Measurements from ENCODE around the gene PDX1.

The PDX1 gene

DNA sequence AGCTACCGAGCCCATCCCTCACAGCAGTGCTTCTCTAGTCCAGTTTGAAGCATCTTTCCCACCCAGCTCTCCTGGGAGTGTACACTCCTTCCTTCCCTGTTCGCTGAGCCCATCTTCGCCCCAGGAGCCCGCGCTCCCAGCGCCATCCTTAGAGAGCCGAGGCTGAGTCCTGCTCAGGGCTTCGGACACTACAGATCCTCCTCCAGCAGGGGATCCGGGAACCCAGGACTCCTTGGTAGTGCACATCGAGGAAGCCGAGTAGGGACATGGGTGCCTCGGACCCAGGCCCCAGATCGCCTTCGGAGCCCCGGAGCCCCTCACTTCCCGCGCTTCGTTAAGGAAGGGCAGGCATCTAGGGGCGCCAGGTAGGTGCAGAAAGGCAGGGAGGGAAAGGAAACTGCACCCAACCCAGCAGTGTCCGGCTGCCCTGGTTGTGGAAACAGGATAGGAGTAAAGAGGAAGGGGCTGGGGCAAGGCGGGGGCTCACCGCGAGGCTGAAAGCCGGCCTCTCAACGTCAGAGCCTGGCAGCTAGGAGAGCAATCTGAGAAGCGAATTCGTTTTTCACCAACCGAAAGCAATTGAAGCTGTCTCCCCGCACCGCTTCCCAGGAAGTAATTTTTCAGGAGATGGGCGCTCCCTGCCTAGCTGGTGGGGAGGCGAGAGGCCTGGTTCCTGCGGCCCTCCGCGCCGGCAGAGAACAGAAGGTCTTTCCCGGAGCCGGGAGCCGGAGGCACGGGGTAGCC is 1.0 kb downstream of the PDX1 start:
- Histone ChIP-seq H3K9ac (ENCODE audit: low read length) (no peak overlapping the region), H3K4me2 (ENCODE audit: low read length) (no peak overlapping the region), H3K27me3 (ENCODE audit: insufficient read depth, low read length) (0 out of 2 replicates have a peak, but pooled peaks cover 2% of the 10 kb centered on the region), H3K4me1 (ENCODE audit: insufficient read depth, low read length, severe bottlenecking) (no peaks in the 10 kb centered on the region), H3K9me3 (ENCODE audit: low read length) (no peaks in the 10 kb centered on the region), H3K79me2 (ENCODE audit: insufficient read depth, low read length) (no peaks in the 10 kb centered on the region), H3K36me3 (ENCODE audit: insufficient read depth, low read length) (no peaks in the 10 kb centered on the region), H3K9me2 (ENCODE audit: low read depth, low read length) (no peaks in the 10 kb centered on the region), H3K4me3 (ENCODE audit: low read depth, low read length, poor library complexity, severe bottlenecking) (no peak overlapping the region), H4K20me1 (ENCODE audit: insufficient read depth, low read length) (no peaks in the 10 kb centered on the region), H3K27ac (ENCODE audit: low read depth, low read length, poor library complexity, severe bottlenecking) (no peak overlapping the region), H3F3A (ENCODE audit: insufficient read depth, low read length) (no peaks in the 10 kb centered on the region), H2AFZ (ENCODE audit: low read length) (no peak overlapping the region)
- TF ChIP-seq EZH2 (IDR thresholded peaks at IDR 0.05; ENCODE audit: borderline replicate concordance, low read length) (no peak), CTCF (IDR thresholded peaks at IDR 0.05; ENCODE audit: low read length) (no peak)

- no peaks in the 10 kb centered on the region for H3F3A ChIP-seq (ENCODE audit: insufficient read depth, low read length)
- H3K27me3 ChIP-seq (ENCODE audit: insufficient read depth, low read length): 0 out of 2 replicates have a peak, but pooled peaks cover 2% of the 10 kb centered on the region
- H4K20me1 ChIP-seq (ENCODE audit: insufficient read depth, low read length): no peaks in the 10 kb centered on the region
- no peak overlapping the region for H3K4me2 ChIP-seq (ENCODE audit: low read length)
- H3K9me3 ChIP-seq (ENCODE audit: low read length): no peaks in the 10 kb centered on the region
- no peaks in the 10 kb centered on the region for H3K36me3 ChIP-seq (ENCODE audit: insufficient read depth, low read length)
- H2AFZ ChIP-seq (ENCODE audit: low read length): no peak overlapping the region
- H3K79me2 ChIP-seq (ENCODE audit: insufficient read depth, low read length): no peaks in the 10 kb centered on the region
- no peak overlapping the region for H3K9ac ChIP-seq (ENCODE audit: low read length)
- no peaks in the 10 kb centered on the region for H3K9me2 ChIP-seq (ENCODE audit: low read depth, low read length)
- H3K27ac ChIP-seq (ENCODE audit: low read depth, low read length, poor library complexity, severe bottlenecking): no peak overlapping the region
- TF ChIP-seq EZH2 (IDR thresholded peaks at IDR 0.05; ENCODE audit: borderline replicate concordance, low read length) (no peak), CTCF (IDR thresholded peaks at IDR 0.05; ENCODE audit: low read length) (no peak)
- H3K4me3 ChIP-seq (ENCODE audit: low read depth, low read length, poor library complexity, severe bottlenecking): no peak overlapping the region
- H3K4me1 ChIP-seq (ENCODE audit: insufficient read depth, low read length, severe bottlenecking): no peaks in the 10 kb centered on the region
These were observed 1.7 kb downstream of the PDX1 start for GRCh38 chr13:27921421-27921960.

GRCh38 chr13:27921961-27922882 is 2.4 kb downstream of the PDX1 start:
- Histone ChIP-seq H3K4me3 (ENCODE audit: low read depth, low read length, poor library complexity, severe bottlenecking) (no peak overlapping the region), H3K9ac (ENCODE audit: low read length) (no peak overlapping the region), H3K4me2 (ENCODE audit: low read length) (no peak overlapping the region), H2AFZ (ENCODE audit: low read length) (no peak overlapping the region), H3K27ac (ENCODE audit: low read depth, low read length, poor library complexity, severe bottlenecking) (no peak overlapping the region), H3K36me3 (ENCODE audit: insufficient read depth, low read length) (no peaks in the 10 kb centered on the region), H3K79me2 (ENCODE audit: insufficient read depth, low read length) (no peaks in the 10 kb centered on the region), H3K9me3 (ENCODE audit: low read length) (no peaks in the 10 kb centered on the region), H3K4me1 (ENCODE audit: insufficient read depth, low read length, severe bottlenecking) (no peaks in the 10 kb centered on the region), H3K9me2 (ENCODE audit: low read depth, low read length) (no peaks in the 10 kb centered on the region), H3F3A (ENCODE audit: insufficient read depth, low read length) (no peaks in the 10 kb centered on the region), H4K20me1 (ENCODE audit: insufficient read depth, low read length) (no peaks in the 10 kb centered on the region), H3K27me3 (ENCODE audit: insufficient read depth, low read length) (0 out of 2 replicates have a peak, but pooled peaks cover 2% of the 10 kb centered on the region)
- TF ChIP-seq CTCF (IDR thresholded peaks at IDR 0.05; ENCODE audit: low read length) (no peak), EZH2 (IDR thresholded peaks at IDR 0.05; ENCODE audit: borderline replicate concordance, low read length) (no peak)
